Measurements from ENCODE around the gene TMEM219. TPM values are rescaled to one million over a fixed set of nuclear protein-coding genes. Genes with fewer than 3 reads are reported as not detected.

The TMEM219 gene
- 80.4 to 105 TPM (median 102 TPM) in 5 replicates for total RNA-seq (2022; extraction: Qiagen RNA extraction; ENCODE audit: low read depth)

GRCh38 chr16:29961479-29962343 is at the start of gene TMEM219:
TMEM219 (plus strand) TSS chr16:29962079; CDS start chr16:29963144, 1,065 bp downstream.

GRCh38 chr16:29925781-29926710 is 35.8 kb upstream of the TMEM219 start, which contains the start of gene KCTD13:
KCTD13 (minus strand) TSS chr16:29926226; CDS start chr16:29926033, 193 bp downstream.

GRCh38 chr16:29973384-29974246 is 11.7 kb downstream of the TMEM219 start, which contains the start of gene TAOK2:
TAOK2 (plus strand) TSS chr16:29973868; CDS start chr16:29977773, 3,905 bp downstream.

GRCh38 chr16:29995324-29995910 is 33.5 kb downstream of the TMEM219 start, which contains the start of gene HIRIP3:
HIRIP3 (minus strand) TSS chr16:29995617; CDS start chr16:29995605, 12 bp downstream.

GRCh38 chr16:29995911-29996765 is 34.3 kb downstream of the TMEM219 start, which contains the start of gene INO80E:
INO80E (plus strand) TSS chr16:29996241; CDS start chr16:29996311, 70 bp downstream.

GRCh38 chr16:30010844-30011713 is 49.2 kb downstream of the TMEM219 start, which contains the start of gene DOC2A:
DOC2A (minus strand) TSS chr16:30011027; CDS start chr16:30010222, 805 bp downstream.

Other genes starting within 250 kb of the TMEM219 start
- not detected in 5 replicates for gene C16orf54, start 216.1 kb upstream of the TMEM219 start, total RNA-seq (2022; extraction: Qiagen RNA extraction; ENCODE audit: low read depth)
- gene ZG16, start 183.8 kb upstream of the TMEM219 start, total RNA-seq (2022; extraction: Qiagen RNA extraction; ENCODE audit: low read depth): not detected in 5 replicates
- gene KIF22, start 171.3 kb upstream of the TMEM219 start, total RNA-seq (2022; extraction: Qiagen RNA extraction; ENCODE audit: low read depth): 82.7 to 99.4 TPM (median 93.4 TPM) in 5 replicates
- gene MAZ, start 155.6 kb upstream of the TMEM219 start, total RNA-seq (2022; extraction: Qiagen RNA extraction; ENCODE audit: low read depth): 161 to 190 TPM (median 174 TPM) in 5 replicates
- gene PRRT2, start 149.9 kb upstream of the TMEM219 start, total RNA-seq (2022; extraction: Qiagen RNA extraction; ENCODE audit: low read depth): 0.30 to 0.66 TPM (median 0.47 TPM) in 5 replicates
- gene PAGR1, start 145.9 kb upstream of the TMEM219 start, total RNA-seq (2022; extraction: Qiagen RNA extraction; ENCODE audit: low read depth): 38.1 to 50.7 TPM (median 43.2 TPM) in 5 replicates
- 104 to 131 TPM (median 118 TPM) in 5 replicates for gene MVP, start 141.6 kb upstream of the TMEM219 start, total RNA-seq (2022; extraction: Qiagen RNA extraction; ENCODE audit: low read depth)
- gene CDIPT, start 98.9 kb upstream of the TMEM219 start, total RNA-seq (2022; extraction: Qiagen RNA extraction; ENCODE audit: low read depth): 61.8 to 108 TPM (median 95.9 TPM) in 5 replicates
- gene SEZ6L2, start 62.5 kb upstream of the TMEM219 start, total RNA-seq (2022; extraction: Qiagen RNA extraction; ENCODE audit: low read depth): 17.9 to 25.3 TPM (median 20.4 TPM) in 5 replicates
- gene ASPHD1, start 61.6 kb upstream of the TMEM219 start, total RNA-seq (2022; extraction: Qiagen RNA extraction; ENCODE audit: low read depth): 18.0 to 30.1 TPM (median 26.7 TPM) in 5 replicates
- gene KCTD13, start 35.9 kb upstream of the TMEM219 start, total RNA-seq (2022; extraction: Qiagen RNA extraction; ENCODE audit: low read depth): 14.4 to 23.0 TPM (median 19.8 TPM) in 5 replicates
- 26.3 to 36.4 TPM (median 33.8 TPM) in 5 replicates for gene TAOK2, start 11.8 kb downstream of the TMEM219 start, total RNA-seq (2022; extraction: Qiagen RNA extraction; ENCODE audit: low read depth)
- 13.7 to 15.6 TPM (median 14.3 TPM) in 5 replicates for gene HIRIP3, start 33.5 kb downstream of the TMEM219 start, total RNA-seq (2022; extraction: Qiagen RNA extraction; ENCODE audit: low read depth)
- 109 to 115 TPM (median 109 TPM) in 5 replicates for gene INO80E, start 34.2 kb downstream of the TMEM219 start, total RNA-seq (2022; extraction: Qiagen RNA extraction; ENCODE audit: low read depth)
- 1.7 to 3.3 TPM (median 2.3 TPM) in 5 replicates for gene DOC2A, start 48.9 kb downstream of the TMEM219 start, total RNA-seq (2022; extraction: Qiagen RNA extraction; ENCODE audit: low read depth)
- not detected in 5 replicates for gene C16orf92, start 61.1 kb downstream of the TMEM219 start, total RNA-seq (2022; extraction: Qiagen RNA extraction; ENCODE audit: low read depth)
- 0.21 to 0.48 TPM (median 0.47 TPM) in 4 of 5 replicates, not detected in the other for gene TLCD3B, start 69.2 kb downstream of the TMEM219 start, total RNA-seq (2022; extraction: Qiagen RNA extraction; ENCODE audit: low read depth)
- 1,507 to 2,015 TPM (median 1,869 TPM) in 5 replicates for gene ALDOA, start 103.7 kb downstream of the TMEM219 start, total RNA-seq (2022; extraction: Qiagen RNA extraction; ENCODE audit: low read depth)
- 120 to 149 TPM (median 142 TPM) in 5 replicates for gene PPP4C, start 113.9 kb downstream of the TMEM219 start, total RNA-seq (2022; extraction: Qiagen RNA extraction; ENCODE audit: low read depth)
- 0.14 to 0.50 TPM (median 0.38 TPM) in 5 replicates for gene TBX6, start 129.8 kb downstream of the TMEM219 start, total RNA-seq (2022; extraction: Qiagen RNA extraction; ENCODE audit: low read depth)
- 6.6 to 11.8 TPM (median 9.7 TPM) in 5 replicates for gene YPEL3, start 134.1 kb downstream of the TMEM219 start, total RNA-seq (2022; extraction: Qiagen RNA extraction; ENCODE audit: low read depth)
- gene GDPD3, start 151.5 kb downstream of the TMEM219 start, total RNA-seq (2022; extraction: Qiagen RNA extraction; ENCODE audit: low read depth): 1.4 to 2.3 TPM (median 1.7 TPM) in 5 replicates
- 33.9 to 38.8 TPM (median 36.4 TPM) in 5 replicates for gene MAPK3, start 161.1 kb downstream of the TMEM219 start, total RNA-seq (2022; extraction: Qiagen RNA extraction; ENCODE audit: low read depth)
- 2.3 to 3.5 TPM (median 3.3 TPM) in 5 replicates for gene CORO1A, start 221.5 kb downstream of the TMEM219 start, total RNA-seq (2022; extraction: Qiagen RNA extraction; ENCODE audit: low read depth)
- 130 to 288 TPM (median 218 TPM) in 5 replicates for gene BOLA2B, start 231.6 kb downstream of the TMEM219 start, total RNA-seq (2022; extraction: Qiagen RNA extraction; ENCODE audit: low read depth)
- 15.6 to 34.4 TPM (median 20.7 TPM) in 5 replicates for gene SLX1A, start 231.8 kb downstream of the TMEM219 start, total RNA-seq (2022; extraction: Qiagen RNA extraction; ENCODE audit: low read depth)
- gene SULT1A3, start 237.2 kb downstream of the TMEM219 start, total RNA-seq (2022; extraction: Qiagen RNA extraction; ENCODE audit: low read depth): 5.1 to 10.6 TPM (median 7.9 TPM) in 5 replicates

Data from A549 treated with RU486 at 1 μM for 4 hours (cell line).